ENCODE measurements around the gene TNFSF10.
"Not testable (repeated sequence)": the region's sequence is repeated elsewhere in the genome, so short reads cannot be mapped to it uniquely, and the experiment has no call there.

Gene TNFSF10

DNA sequence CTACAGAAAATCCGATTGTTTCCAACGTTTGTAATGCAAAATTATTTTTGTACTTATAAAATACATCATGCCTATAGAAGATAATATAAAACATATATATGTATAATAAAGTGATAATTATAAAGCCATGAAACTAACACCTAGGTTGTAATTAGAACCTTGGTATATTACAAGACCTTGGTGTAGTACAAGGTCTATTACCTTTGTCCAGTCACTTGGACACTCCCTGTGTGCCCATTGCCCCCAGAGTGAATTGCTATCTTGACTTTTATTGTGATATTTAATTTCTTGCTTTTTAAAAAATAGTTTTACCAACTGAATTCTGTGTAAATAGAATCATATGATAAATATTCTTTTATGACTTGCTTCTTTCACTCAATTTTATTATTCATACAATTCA lies 20.7 kb upstream of the TNFSF10 start:
- DNase-seq, result no peak

DNA sequence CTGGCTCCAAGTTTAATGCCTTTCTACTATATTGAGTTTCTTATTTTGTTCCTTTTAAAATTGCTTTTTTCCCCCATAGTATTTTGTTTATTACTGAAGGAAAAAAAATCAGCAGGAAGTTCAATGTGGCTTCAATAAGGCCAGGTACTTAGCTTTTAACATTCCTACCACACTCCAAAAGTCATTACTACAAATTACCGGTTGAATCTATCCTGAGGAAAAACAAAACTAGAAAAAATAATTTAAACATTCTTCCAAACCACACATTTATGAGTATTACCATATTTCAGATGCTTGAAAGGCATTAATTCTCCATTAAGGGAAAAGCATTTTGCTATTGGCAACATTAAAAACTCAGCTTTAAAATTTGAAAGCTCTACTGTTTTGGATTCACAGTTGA lies 20.2 kb upstream of the TNFSF10 start:
- DNase-seq, result no peak

DNA sequence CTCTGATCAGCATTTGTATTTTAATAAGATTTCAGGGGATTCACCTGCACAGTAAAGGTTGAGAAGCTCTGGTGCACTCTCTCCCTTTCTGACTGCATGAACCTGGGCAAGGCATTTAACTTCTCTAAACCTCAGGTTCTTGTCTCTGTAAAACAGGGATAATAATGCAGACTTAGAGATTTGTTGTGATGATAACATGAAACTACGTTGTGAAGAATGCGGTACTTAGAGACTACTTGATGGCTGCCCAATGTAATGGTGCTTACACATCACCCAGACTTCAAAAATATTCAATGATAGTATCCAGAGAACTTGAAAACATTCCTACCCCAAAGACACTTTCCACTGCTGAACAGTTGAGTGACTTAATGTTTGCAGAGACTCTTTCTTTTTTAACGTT lies 19.8 kb upstream of the TNFSF10 start:
- DNase-seq, result no peak

DNA sequence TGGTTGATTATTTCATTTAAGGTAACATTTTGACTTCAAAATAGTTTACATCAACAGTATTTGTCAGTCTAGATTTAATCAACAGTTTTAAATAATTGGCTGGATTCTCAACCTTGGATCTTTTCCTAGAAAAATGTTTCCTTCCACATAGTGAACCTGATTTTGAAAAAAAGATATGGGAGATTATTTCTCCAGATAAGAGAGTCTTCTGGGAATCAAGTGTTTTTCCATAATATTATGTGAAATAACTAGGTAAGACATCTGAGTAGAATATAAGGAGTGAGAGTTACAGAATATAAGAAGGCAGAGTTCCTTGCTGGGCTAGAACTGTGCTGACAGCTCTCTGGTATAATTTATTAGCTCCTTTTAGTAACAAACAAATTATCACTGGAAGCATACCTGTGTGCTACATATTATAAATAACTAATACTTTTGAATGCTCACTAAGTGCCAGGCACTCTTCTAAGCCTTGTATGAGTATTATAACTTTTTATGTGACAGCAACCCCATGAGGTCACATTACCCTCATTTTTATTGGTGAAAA lies 18.8 kb upstream of the TNFSF10 start:
- DNase-seq, result no peak

DNA sequence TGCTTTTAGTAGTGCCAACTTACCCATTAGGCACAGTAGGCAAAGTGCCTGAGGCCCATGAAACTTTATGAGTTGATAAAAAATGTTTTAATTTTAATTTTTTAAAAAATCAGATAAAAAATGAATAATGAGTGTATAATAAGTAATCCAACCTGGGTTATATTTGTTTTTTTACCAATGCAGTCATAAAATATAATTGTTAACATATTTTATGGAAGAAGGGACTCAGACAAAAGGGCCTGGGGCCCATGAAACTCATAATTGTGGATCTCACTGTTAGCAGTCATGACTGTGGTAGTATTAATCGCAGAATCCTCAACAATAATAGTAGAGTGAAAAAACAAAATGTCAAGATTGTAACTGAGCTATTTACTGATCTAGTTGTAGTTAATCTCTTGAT lies 16.8 kb upstream of the TNFSF10 start:
- DNase-seq, result no peak

GRCh38 chr3:172539273-172539672 lies 16.0 kb upstream of the TNFSF10 start:
- no peak for DNase-seq

- DNase-seq, result no peak
Measured at GRCh38 chr3:172538368-172539151, 15.3 kb upstream of the TNFSF10 start.

DNA sequence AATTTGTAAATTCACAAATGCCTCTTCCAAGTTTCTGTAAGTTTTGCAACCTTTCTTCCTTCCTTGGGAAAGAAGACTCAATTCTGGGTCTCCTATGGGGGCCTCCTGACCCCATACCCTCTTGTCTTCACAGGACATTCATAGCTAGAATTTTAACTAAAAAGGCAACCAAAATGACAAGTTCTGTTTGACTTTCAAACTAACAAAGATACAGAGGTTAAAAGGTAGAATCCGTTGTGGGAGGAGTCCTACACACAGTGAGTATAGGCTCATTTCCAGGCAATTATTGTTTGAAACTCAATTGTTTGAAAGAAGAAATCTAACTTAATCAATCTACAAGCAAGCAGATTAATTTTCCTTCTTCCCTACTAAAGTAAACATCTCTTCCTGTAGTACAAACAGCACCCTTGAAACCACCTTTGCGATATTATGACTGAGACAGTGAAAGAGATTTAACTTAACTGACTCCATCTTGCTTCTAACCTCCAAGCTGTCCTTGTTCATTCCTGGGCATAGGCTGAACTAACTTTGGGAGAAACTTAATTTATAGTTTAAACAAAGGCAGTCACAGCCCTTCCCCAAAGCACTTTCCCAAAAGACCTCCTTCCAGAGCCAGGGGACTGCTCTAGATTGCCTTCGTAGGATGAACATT lies 14.4 kb upstream of the TNFSF10 start:
- DNase-seq, result no peak

- peak; percentile 24 for DNase-seq
Measured at GRCh38 chr3:172536993-172537419, 13.8 kb upstream of the TNFSF10 start.

DNA sequence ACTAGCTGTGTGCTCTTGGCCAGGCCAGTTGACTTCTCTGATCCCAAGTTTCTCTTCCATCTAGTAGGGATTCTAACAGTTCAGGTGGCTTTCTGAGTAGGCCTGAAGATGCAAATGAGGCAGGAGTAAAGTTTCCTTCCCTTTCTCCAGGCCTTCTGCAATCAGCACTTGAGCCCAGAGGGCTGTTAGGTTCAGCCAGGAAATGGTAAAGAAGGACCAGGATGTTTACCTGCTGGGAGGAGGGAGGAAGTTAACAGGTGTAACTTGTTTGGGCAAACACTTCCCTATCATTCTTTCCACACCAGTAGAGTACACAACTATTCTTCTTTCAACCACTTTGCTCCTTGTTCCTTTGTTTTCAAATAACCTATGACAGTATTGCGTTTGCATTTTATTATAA lies 13.3 kb upstream of the TNFSF10 start:
- DNase-seq, result no peak

DNA sequence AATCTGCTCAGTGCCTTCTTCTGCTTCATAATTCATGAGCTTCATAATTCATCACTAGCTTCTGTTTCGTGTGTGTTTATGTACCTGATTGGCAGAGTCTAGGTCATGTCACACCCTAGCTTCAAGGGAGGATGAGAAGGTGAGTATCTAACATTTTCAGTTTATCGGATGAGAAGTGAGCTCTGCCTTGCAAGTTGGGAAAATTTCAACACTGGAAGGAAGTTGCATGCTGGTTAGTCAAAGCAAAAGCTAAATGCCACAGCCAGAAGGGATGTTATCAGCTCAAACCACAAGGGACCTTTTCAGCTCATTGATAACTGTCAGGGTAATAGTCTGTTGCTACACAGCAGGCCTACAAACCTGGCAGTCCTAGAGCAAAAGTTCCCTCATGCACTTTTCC lies 7.3 kb upstream of the TNFSF10 start:
- peak; percentile 39 for DNase-seq

DNA sequence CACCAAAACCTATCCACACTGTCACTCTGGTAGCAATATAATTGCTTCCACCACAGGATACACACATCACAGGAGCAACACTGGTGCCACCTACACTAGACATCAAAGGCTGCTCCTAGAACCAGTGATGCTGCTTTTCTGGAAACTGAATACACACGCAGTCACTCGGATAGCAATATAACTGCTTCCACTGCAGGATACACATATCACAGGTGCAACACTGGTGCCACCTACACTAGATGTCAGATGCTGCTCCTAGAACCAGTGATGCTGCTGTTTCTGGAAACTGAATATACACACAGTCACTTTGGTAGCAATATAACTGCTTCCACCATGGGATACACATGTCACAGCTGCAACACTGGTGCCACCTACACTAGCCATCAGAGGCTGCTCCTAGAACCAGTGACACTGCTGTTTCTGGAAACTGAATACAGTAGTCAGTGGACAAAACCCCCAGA lies 6.9 kb upstream of the TNFSF10 start:
- no peak for DNase-seq

GRCh38 chr3:172528677-172529076 lies 5.4 kb upstream of the TNFSF10 start:
- no peak for DNase-seq

GRCh38 chr3:172527306-172527705 lies 4.1 kb upstream of the TNFSF10 start:
- no peak for DNase-seq

GRCh38 chr3:172525116-172525613 lies 1.9 kb upstream of the TNFSF10 start:
- no peak for DNase-seq

- DNase-seq, result no peak
Measured at GRCh38 chr3:172524611-172525010, 1.4 kb upstream of the TNFSF10 start.

DNA sequence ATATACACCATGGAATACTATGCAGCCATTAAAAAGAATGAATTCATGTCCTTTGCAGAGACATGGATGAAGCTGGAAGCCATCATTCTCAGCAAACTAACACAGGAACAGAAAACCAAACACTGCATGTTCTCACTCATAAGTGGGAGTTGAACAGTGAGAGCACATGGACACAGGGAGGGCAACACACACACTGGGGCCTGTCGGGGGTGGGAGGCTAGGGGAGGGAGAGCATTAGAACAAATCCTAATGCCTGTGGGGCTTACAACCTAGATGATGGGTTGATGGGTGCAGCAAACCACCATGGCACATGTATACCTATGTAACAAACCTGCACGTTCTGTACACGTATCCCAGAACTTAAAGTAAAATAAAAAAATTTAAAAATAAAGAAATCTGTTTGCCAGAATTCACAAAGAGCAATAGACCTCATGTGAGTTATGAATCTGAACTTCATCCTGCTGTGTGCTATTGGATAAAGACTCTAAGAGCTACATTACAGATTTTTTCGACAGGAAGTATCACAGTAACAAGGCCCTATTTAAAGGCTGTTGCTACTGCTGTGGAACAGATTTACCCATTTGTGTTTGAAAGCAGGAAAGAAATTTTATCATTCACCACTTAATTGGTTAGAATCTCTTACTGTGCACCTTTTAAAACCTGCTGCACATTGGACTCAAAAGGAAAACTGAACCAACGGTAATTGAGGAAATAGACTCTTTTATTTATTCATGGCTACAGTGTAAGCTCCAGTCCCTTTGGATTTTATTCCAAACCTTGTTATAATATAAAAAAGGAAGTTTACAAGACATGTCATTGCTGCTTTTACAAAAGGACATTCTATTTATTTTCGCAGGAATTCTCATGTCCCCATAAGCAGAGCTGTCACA lies 1.1 kb downstream of the TNFSF10 start:
- DNase-seq, result not testable (repeated sequence)

- peak; percentile 41 for DNase-seq
Measured at GRCh38 chr3:172520301-172520831, 2.9 kb downstream of the TNFSF10 start.

GRCh38 chr3:172519740-172520139 lies 3.5 kb downstream of the TNFSF10 start:
- peak; percentile 36 for DNase-seq

GRCh38 chr3:172518929-172519640 lies 4.1 kb downstream of the TNFSF10 start:
- no peak for DNase-seq

DNA sequence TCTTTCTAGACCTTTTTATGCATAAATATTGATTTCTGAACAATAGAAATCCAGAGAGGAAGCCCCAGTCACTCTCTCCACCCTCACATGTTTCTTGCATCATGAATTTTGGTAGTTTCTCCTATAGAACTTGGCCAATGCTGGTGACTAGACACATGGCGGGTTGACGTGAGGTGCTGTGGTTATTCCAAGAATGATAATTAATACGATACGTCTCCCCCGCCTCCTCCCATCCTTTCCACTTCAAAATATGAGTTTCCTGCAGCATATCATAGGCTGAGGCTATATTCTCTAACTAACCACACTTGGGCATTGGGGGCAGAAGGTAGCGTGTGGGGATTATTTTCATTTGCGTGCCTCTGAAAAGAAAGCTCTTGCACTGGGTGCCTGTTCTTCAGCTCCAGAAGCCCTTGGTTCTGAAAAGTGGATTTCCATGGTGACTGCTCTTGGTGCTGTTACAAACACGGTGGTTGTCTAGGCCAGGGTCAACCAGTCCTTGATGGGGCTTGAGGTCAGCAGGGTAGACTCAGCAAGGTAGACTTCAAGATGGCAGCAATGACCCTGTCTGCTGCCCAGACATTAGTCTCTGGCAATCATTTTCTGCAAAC lies 5.3 kb downstream of the TNFSF10 start:
- DNase-seq, result peak; percentile 52
